Panc1 (cell line): ENCODE data around the gene MEIOSIN. TPM values are rescaled to one million over a fixed set of nuclear protein-coding genes. Genes with fewer than 3 reads are reported as not detected.

Source experiments
- ATAC-seq: fragments of 200-7000 bp; cut with Tn5 transposase; 2 replicates; pipeline ENCODE4 v1.9.1; 2020; ENCODE audit warnings: mild to moderate bottlenecking, moderate library complexity
- BruUV-seq: library from RNA; stranded (reverse); fragments of 400-500 nt; replicated peaks from 2 replicates; lab custom pipeline; 2021; lab: Mats Ljungman, UMichigan
- CTCF ChIA-PET: fragments of 300-600 bp; sonication (Branson Sonifier 250); formaldehyde crosslinking; loops from one replicate; lab custom pipeline; 2022; ENCODE audit warnings: antibody characterized with exemption; lab: Charles Lee
- POLR2A ChIA-PET: fragments of 300-600 bp; sonication (Branson Sonifier 250); formaldehyde crosslinking; loops from one replicate; lab custom pipeline; 2022; ENCODE audit warnings: antibody characterized with exemption; lab: Charles Lee
- DNase-seq: peaks from one replicate; pipeline ENCODE4 v3.0.0-alpha.2; 2010; ENCODE audit warnings: low read depth, low spot score
- H3K27ac ChIP-seq: 2 replicates; pipeline ENCODE4 v1.5.1; 2011; ENCODE audit warnings: mild to moderate bottlenecking, low read length, inconsistent platforms
- H3K27me3 ChIP-seq: fragments of 200-500 bp; sonication (Bioruptor generic); 2 replicates; pipeline ENCODE4 v1.6.0; 2014; ENCODE audit warnings: low read length, inconsistent platforms; ENCODE audit not compliant: control insufficient read depth, insufficient read depth
- H3K36me3 ChIP-seq: fragments of 200-500 bp; sonication (Bioruptor generic); 2 replicates; pipeline ENCODE4 v1.5.1; 2014; ENCODE audit warnings: inconsistent platforms, mild to moderate bottlenecking, low read length, moderate library complexity; ENCODE audit not compliant: control insufficient read depth, insufficient read depth
- H3K4me1 ChIP-seq: 2 replicates; pipeline ENCODE4 v1.5.1; 2011; ENCODE audit warnings: inconsistent platforms, mild to moderate bottlenecking, low read length, moderate library complexity; ENCODE audit not compliant: control insufficient read depth, insufficient read depth
- H3K4me3 ChIP-seq, 2 experiments: 2 replicates each; pipeline ENCODE4 v1.5.1; 2011 to 2012; ENCODE audit warnings: low read depth in 2 of 2, low read length in 2 of 2, mild to moderate bottlenecking in 2 of 2, inconsistent platforms in 1 of 2, moderate library complexity in 1 of 2
- H3K9me3 ChIP-seq: fragments of 200-500 bp; sonication (Bioruptor generic); 2 replicates; pipeline ENCODE4 v1.5.1; 2014; ENCODE audit warnings: low read depth, mild to moderate bottlenecking, inconsistent platforms, low read length, moderate library complexity; ENCODE audit not compliant: control insufficient read depth, insufficient read depth
- CTCF ChIP-seq: fragments of 450-650 bp; IDR thresholded peaks from 2 replicates; pipeline ENCODE4 v1.5.1; 2017; ENCODE audit warnings: mild to moderate bottlenecking
- POLR2AphosphoS5 ChIP-seq: IDR thresholded peaks from 2 replicates; pipeline ENCODE4 v1.6.1; 2012; ENCODE audit warnings: mild to moderate bottlenecking, low read depth, low read length, moderate library complexity
- REST ChIP-seq, 2 experiments: IDR thresholded peaks; 2 replicates each; pipeline ENCODE4 v1.6.1; 2011 to 2012; ENCODE audit warnings: low read depth in 2 of 2, control low read depth in 1 of 2, low read length in 1 of 2, mild to moderate bottlenecking in 1 of 2, moderate library complexity in 1 of 2; ENCODE audit not compliant: insufficient read depth in 1 of 2
- SIN3A ChIP-seq: IDR thresholded peaks from 2 replicates; pipeline ENCODE4 v1.6.1; 2012; ENCODE audit warnings: low read depth, mild to moderate bottlenecking, low read length, moderate library complexity, borderline replicate concordance; ENCODE audit not compliant: insufficient read depth
- TCF7L2 ChIP-seq: IDR thresholded peaks from 2 replicates; pipeline ENCODE4 v1.6.1; 2011; ENCODE audit warnings: mild to moderate bottlenecking, low read depth, low read length, inconsistent platforms
- in situ Hi-C: cut with HindIII; loops from 2 replicates; pipeline ENCODE4 v1.10.0; 2016; ENCODE audit warnings: low sequenced_read_pairs, low pct_unique_long_range_greater_than_20kb
- intact Hi-C: fragments of 100-400 bp; cut with micrococcal nuclease; formaldehyde crosslinking; loops from one replicate; pipeline ENCODE4 v1.10.0; 2022; ENCODE audit not compliant: unreplicated experiment
- total RNA-seq: library from RNA; stranded (reverse); gene quantifications from one replicate; pipeline ENCODE4 v1.2.1, GENCODE V29; 2021; ENCODE audit not compliant: unreplicated experiment

MEIOSIN gene
- total RNA-seq, 1 experiment from 2014 or later = not detected

- Histone ChIP-seq H3K27me3 (no peaks in the 10 kb centered on the region), H3K9me3 (no peaks in the 10 kb centered on the region), H3K27ac (no peak overlapping the region), H3K4me3 (no peak overlapping the region), H3K36me3 (no peaks in the 10 kb centered on the region), H3K4me1 (peaks cover 19% of the 10 kb centered on the region)
- no peak for DNase-seq
- ChIA-PET CTCF (no interaction called here), POLR2A (no interaction called here)
- TF ChIP-seq TCF7L2 = no peak
- TF ChIP-seq SIN3A = no peak
- TF ChIP-seq CTCF = no peak
- TF ChIP-seq POLR2AphosphoS5 = no peak
- no peak for TF ChIP-seq REST (IDR thresholded peaks at IDR 0.05; ENCODE audit: insufficient read depth in 1 of 2, low read depth in 2 of 2, low read length in 1 of 2)
- no TSS peak for BruUV-seq
- intact Hi-C loops (no loop called here), in situ Hi-C loops (no loop called here)
- ATAC-seq = no peak
Measured at GRCh38 chr19:45777395-45777961, 44.2 kb downstream of the MEIOSIN start.

- Histone ChIP-seq H3K27ac (no peak overlapping the region), H3K4me1 (peaks cover 16% of the 10 kb centered on the region), H3K9me3 (no peaks in the 10 kb centered on the region), H3K27me3 (no peaks in the 10 kb centered on the region), H3K36me3 (no peaks in the 10 kb centered on the region), H3K4me3 (no peak overlapping the region)
- no peak for ATAC-seq
- CTCF ChIA-PET = no interaction called here
- in situ Hi-C loops = no loop called here
- no peak for DNase-seq
- intact Hi-C loops = no loop called here
- POLR2A ChIA-PET = no interaction called here
- no TSS peak for BruUV-seq
- no peak for TF ChIP-seq CTCF
- TF ChIP-seq SIN3A = no peak
- TF ChIP-seq REST (IDR thresholded peaks at IDR 0.05; ENCODE audit: insufficient read depth in 1 of 2, low read depth in 2 of 2, low read length in 1 of 2) = no peak
- no peak for TF ChIP-seq TCF7L2
- TF ChIP-seq POLR2AphosphoS5 = no peak
Measured at GRCh38 chr19:45778010-45778661, 44.9 kb downstream of the MEIOSIN start.
